Neuronal stem cell (in vitro differentiated cells): Measurements from ENCODE around the gene PGLYRP3. TPM values are rescaled to one million over a fixed set of nuclear protein-coding genes. Genes with fewer than 3 reads are reported as not detected.

Experiments used
- DNase-seq: peaks from one replicate; pipeline ENCODE4 v3.0.0-alpha.2; 2013; ENCODE audit warnings: low spot score
- H2AFZ ChIP-seq: one replicate; pipeline ENCODE4 v1.6.1; 2013; ENCODE audit warnings: mild to moderate bottlenecking, low read length, inconsistent platforms
- H2AK5ac ChIP-seq: 2 replicates; pipeline ENCODE4 v1.6.1; 2013; ENCODE audit warnings: low read depth, mild to moderate bottlenecking, inconsistent platforms, low read length, moderate library complexity, mixed read lengths
- H2BK120ac ChIP-seq: 2 replicates; pipeline ENCODE4 v1.6.1; 2013; ENCODE audit warnings: low read depth, mild to moderate bottlenecking, inconsistent platforms, low read length, moderate library complexity, mixed read lengths
- H2BK12ac ChIP-seq: one replicate; pipeline ENCODE4 v1.6.1; 2013; ENCODE audit warnings: low read length, inconsistent platforms
- H2BK15ac ChIP-seq: 2 replicates; pipeline ENCODE4 v1.6.1; 2013; ENCODE audit warnings: mild to moderate bottlenecking, low read length, inconsistent platforms, mixed read lengths
- H2BK5ac ChIP-seq: one replicate; pipeline ENCODE4 v1.6.1; 2013; ENCODE audit warnings: inconsistent platforms, mild to moderate bottlenecking, low read length, moderate library complexity
- H3K14ac ChIP-seq: one replicate; pipeline ENCODE4 v1.6.1; 2013; ENCODE audit warnings: low read length, inconsistent platforms
- H3K18ac ChIP-seq: 2 replicates; pipeline ENCODE4 v1.6.1; 2013; ENCODE audit warnings: low read length, inconsistent platforms
- H3K23ac ChIP-seq: 2 replicates; pipeline ENCODE4 v1.6.1; 2013; ENCODE audit warnings: low read depth, mild to moderate bottlenecking, mixed read lengths, low read length, inconsistent platforms; ENCODE audit not compliant: poor library complexity
- H3K27ac ChIP-seq: replicated peaks from 3 replicates; pipeline ENCODE4 v1.5.1; 2013; ENCODE audit warnings: low read length, inconsistent platforms
- H3K27me3 ChIP-seq, 3 experiments: 2 replicates each; pipeline ENCODE4 v1.6.1; 2013; ENCODE audit warnings: low read length in 3 of 3, mild to moderate bottlenecking in 2 of 3, inconsistent platforms in 1 of 3, low read depth in 1 of 3, mixed read lengths in 1 of 3, moderate library complexity in 1 of 3; ENCODE audit not compliant: control insufficient read depth in 3 of 3, insufficient read depth in 3 of 3
- H3K36me3 ChIP-seq, 2 donors: replicated peaks in 1 of 2; 2 replicates each; pipeline ENCODE4 v1.6.1; 2013; ENCODE audit warnings: low read length in 2 of 2; ENCODE audit not compliant: control insufficient read depth in 2 of 2, insufficient read depth in 2 of 2
- H3K4ac ChIP-seq: 2 replicates; pipeline ENCODE4 v1.6.1; 2013; ENCODE audit warnings: inconsistent platforms, mild to moderate bottlenecking, low read length, moderate library complexity
- H3K4me1 ChIP-seq, 2 donors: 1 replicate in 1 of 2; 2 replicates in 1 of 2; pipeline ENCODE4 v1.6.1; 2013; ENCODE audit warnings: low read length in 2 of 2, low read depth in 1 of 2; ENCODE audit not compliant: control insufficient read depth in 2 of 2, insufficient read depth in 1 of 2
- H3K4me2 ChIP-seq: one replicate; pipeline ENCODE4 v1.6.1; 2013; ENCODE audit warnings: mild to moderate bottlenecking, low read length, inconsistent platforms; ENCODE audit not compliant: insufficient read depth, poor library complexity, severe bottlenecking
- H3K4me3 ChIP-seq, 2 donors: 2 replicates each; pipeline ENCODE4 v1.5.1; 2013; ENCODE audit warnings: low read length in 2 of 2, mild to moderate bottlenecking in 2 of 2, inconsistent platforms in 1 of 2, moderate library complexity in 1 of 2
- H3K79me1 ChIP-seq: one replicate; pipeline ENCODE4 v1.6.1; 2013; ENCODE audit warnings: low read depth, mild to moderate bottlenecking, inconsistent platforms, low read length, moderate library complexity
- H3K9ac ChIP-seq: one replicate; pipeline ENCODE4 v1.6.1; 2013; ENCODE audit warnings: mild to moderate bottlenecking, low read depth, low read length, inconsistent platforms; ENCODE audit not compliant: poor library complexity
- H3K9me3 ChIP-seq, 2 donors: replicated peaks in 1 of 2; 2 replicates each; pipeline versions ENCODE3 to v1.6.1; 2013; ENCODE audit warnings: low read length in 2 of 2, mild to moderate bottlenecking in 2 of 2, inconsistent platforms in 1 of 2, low read depth in 1 of 2, mixed read lengths in 1 of 2, moderate library complexity in 1 of 2; ENCODE audit not compliant: control insufficient read depth in 2 of 2, insufficient read depth in 1 of 2
- H4K8ac ChIP-seq: one replicate; pipeline ENCODE4 v1.6.1; 2013; ENCODE audit warnings: low read depth, mild to moderate bottlenecking, inconsistent platforms, low read length, moderate library complexity
- H4K91ac ChIP-seq: one replicate; pipeline ENCODE4 v1.6.1; 2013; ENCODE audit warnings: low read length, low read depth, mild to moderate bottlenecking, inconsistent platforms; ENCODE audit not compliant: poor library complexity
- WGBS, 2 donors: extraction: QIAGEN DNeasy Blood & Tissue Kit; methylation state at CpG; one replicate each; pipeline ENCODE4 v1.1.7; 2013; ENCODE audit warnings: missing lambda C conversion rate in 2 of 2, mixed read lengths in 1 of 2; ENCODE audit not compliant: insufficient read length in 2 of 2, insufficient replicate concordance in 1 of 2; ENCODE audit errors: extremely low coverage in 2 of 2; 5-methylcytosine and 5-hydroxymethylcytosine counted together
- polyA plus RNA-seq, 2 experiments: library from polyadenylated mRNA; stranded (reverse); fragments of 200-250 nt; gene quantifications; one replicate each; pipeline ENCODE4 v1.2.3, GENCODE V29; 2013

PGLYRP3 gene, protein sequence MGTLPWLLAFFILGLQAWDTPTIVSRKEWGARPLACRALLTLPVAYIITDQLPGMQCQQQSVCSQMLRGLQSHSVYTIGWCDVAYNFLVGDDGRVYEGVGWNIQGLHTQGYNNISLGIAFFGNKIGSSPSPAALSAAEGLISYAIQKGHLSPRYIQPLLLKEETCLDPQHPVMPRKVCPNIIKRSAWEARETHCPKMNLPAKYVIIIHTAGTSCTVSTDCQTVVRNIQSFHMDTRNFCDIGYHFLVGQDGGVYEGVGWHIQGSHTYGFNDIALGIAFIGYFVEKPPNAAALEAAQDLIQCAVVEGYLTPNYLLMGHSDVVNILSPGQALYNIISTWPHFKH
- not detected for polyA plus RNA-seq (2013, experiment 1 of 2)
- not detected for polyA plus RNA-seq (2013, experiment 2 of 2)

DNA sequence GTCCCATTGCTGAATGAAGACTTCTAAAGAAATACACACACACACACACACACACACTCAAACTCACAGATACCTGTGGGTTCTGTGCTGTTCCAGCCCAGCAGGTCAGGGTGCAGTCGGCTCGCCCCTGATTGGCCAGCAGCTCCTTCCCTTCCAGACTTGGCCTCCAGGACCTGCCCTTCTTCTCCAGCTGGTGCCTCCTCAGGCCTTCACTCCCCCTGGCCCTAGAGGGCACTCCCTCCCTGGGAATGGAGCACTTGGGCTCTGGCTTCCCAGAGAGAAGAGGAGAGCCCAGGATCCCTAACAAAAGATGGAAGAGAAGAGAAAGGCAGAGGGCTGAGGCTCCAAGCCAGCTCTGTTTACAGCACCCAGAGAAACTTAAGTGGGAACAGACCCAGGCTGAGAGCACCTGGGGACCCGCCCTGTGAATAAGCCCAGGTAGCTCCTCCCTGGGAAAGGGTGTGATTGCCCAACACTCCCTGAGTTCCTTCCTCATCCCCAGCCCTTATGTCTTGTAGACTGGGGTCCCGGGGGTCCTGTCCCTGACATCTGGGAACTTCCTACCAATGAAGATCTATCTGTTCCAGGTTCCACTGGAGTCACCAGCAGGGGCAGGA lies at the start of gene PGLYRP3:
Gene PGLYRP3, minus strand, starts transcription at position 383 of the 617 bp plus-strand sequence. CDS start 2,287 bp downstream, outside the sequence.
- no peak for DNase-seq

DNA sequence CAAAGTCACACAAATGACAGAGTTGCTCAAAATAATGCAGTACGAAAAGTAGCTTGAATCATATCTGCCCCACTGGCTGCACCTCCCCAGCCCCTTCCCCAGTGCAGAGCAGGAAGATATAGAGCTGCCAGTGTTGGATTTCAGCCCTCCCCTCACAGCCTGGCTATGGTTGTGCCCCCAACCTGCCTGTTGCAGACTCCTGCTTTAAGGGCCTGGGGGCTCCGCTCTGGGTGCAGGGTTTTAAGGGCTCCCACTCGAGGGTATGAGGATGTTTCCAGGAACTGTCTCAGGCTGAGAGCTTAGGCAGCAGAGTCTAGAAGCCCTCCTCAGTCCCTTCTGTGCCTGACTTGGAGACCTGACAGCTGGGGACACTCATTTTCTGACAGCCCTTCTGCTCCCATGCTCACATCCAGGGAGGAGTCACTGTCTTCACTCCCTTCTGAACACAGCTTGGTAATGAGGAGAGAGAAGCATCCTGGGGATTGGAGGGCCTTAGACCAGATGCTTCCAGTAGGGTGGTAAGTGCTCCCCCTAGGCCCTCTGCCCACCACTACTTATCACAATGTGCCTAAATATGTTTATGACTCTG lies 49.5 kb upstream of the PGLYRP3 start:
- H3K79me1 ChIP-seq, result no peaks in the 10 kb centered on the region
- no peaks in the 10 kb centered on the region for H3K4me1 ChIP-seq
- no peak overlapping the region for H3K27ac ChIP-seq
- no peak overlapping the region for H3K9ac ChIP-seq
- H3K4ac ChIP-seq, result no peak overlapping the region
- H2AK5ac ChIP-seq, result no peak overlapping the region
- no peak overlapping the region for H3K4me2 ChIP-seq
- no peak overlapping the region for H2BK120ac ChIP-seq
- no peak overlapping the region for H2BK5ac ChIP-seq
- WGBS, 2 donors, result no CpG with 5 or more reads among the region's 3 CpGs
- peaks cover 0 to 45% (median 0%) of the 10 kb centered on the region in 3 experiments for H3K27me3 ChIP-seq
- H2AFZ ChIP-seq, result no peak overlapping the region
- no peak overlapping the region for H3K14ac ChIP-seq
- no peak overlapping the region for H3K23ac ChIP-seq
- H3K9me3 ChIP-seq, result no peaks in the 10 kb centered on the region
- no peaks in the 10 kb centered on the region for H3K36me3 ChIP-seq
- no peak overlapping the region for H2BK12ac ChIP-seq
- DNase-seq, result no peak
- no peak overlapping the region for H2BK15ac ChIP-seq
- no peak overlapping the region for H4K8ac ChIP-seq
- H4K91ac ChIP-seq, result no peak overlapping the region
- no peak overlapping the region for H3K4me3 ChIP-seq
- no peak overlapping the region for H3K18ac ChIP-seq

More for the DNA sequence above, at the start of gene PGLYRP3:
- Histone ChIP-seq H3K36me3 (no peaks in the 10 kb centered on the region), H2BK5ac (no peak within 1 kb of the TSS), H3K4me3 (no peak within 1 kb of the TSS), H2AK5ac (no peak within 1 kb of the TSS), H2BK120ac (no peak within 1 kb of the TSS), H4K91ac (no peak within 1 kb of the TSS), H3K27ac (no peak within 1 kb of the TSS), H3K9ac (no peak within 1 kb of the TSS), H3K23ac (no peak within 1 kb of the TSS), H3K79me1 (no peaks in the 10 kb centered on the region), H2AFZ (no peak within 1 kb of the TSS), H3K14ac (no peak within 1 kb of the TSS), H3K4me2 (no peak within 1 kb of the TSS), H4K8ac (no peak within 1 kb of the TSS), H2BK12ac (no peak within 1 kb of the TSS), H3K27me3 (no peaks in the 10 kb centered on the region), H3K9me3 (no peaks in the 10 kb centered on the region), H3K18ac (no peak within 1 kb of the TSS), H3K4me1 (no peaks in the 10 kb centered on the region), H2BK15ac (no peak within 1 kb of the TSS), H3K4ac (no peak within 1 kb of the TSS)
- WGBS, 2 donors, result no CpG with 5 or more reads among the region's 4 CpGs

DNA sequence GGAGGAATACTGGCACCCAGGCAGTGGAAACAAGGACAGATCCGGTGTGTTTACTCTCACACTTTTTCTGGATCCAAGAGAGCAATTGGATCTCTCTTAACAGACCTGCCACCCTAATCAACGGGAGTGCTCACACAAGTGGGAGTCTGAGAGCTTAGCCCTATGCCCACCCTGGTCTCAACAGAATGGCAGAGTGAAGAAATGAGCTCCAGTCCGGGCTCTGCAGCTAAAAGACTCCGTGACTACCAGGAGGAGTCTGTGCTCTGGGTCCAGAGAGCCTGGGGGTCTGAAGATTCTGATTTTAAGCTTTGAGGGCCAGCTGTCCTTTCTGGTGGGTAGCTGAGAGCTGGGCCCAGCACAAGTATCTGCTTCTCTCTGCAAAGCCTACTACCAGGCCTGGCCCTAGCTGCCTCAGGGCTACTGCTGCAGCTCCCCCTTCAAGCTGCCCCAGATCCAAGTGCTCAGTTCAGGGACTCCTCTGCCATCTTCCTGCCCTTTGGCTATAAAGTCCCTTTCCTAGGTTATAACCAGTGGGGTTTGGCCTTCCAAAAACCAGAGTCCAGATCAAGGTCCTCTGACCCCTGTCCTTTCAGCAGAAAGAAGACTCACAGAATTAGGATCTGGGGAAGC lies 48.8 kb upstream of the PGLYRP3 start:
- Histone ChIP-seq H4K91ac (no peak overlapping the region), H3K27ac (no peak overlapping the region), H2AK5ac (no peak overlapping the region), H3K4me2 (no peak overlapping the region), H3K23ac (no peak overlapping the region), H2AFZ (no peak overlapping the region), H4K8ac (no peak overlapping the region), H2BK120ac (no peak overlapping the region), H3K4ac (no peak overlapping the region), H3K4me3 (no peak overlapping the region), H3K14ac (no peak overlapping the region), H3K4me1 (no peaks in the 10 kb centered on the region), H3K9ac (no peak overlapping the region), H2BK15ac (no peak overlapping the region), H3K9me3 (no peaks in the 10 kb centered on the region), H2BK12ac (no peak overlapping the region), H3K27me3 (peaks cover 0 to 48% (median 0%) of the 10 kb centered on the region in 3 experiments), H3K36me3 (no peaks in the 10 kb centered on the region), H3K18ac (no peak overlapping the region), H3K79me1 (no peaks in the 10 kb centered on the region), H2BK5ac (no peak overlapping the region)
- WGBS, 2 donors, result no CpG with 5 or more reads among the region's 4 CpGs
- DNase-seq, result no peak
